Measurements from ENCODE around the gene IMMT. TPM values are rescaled to one million over a fixed set of nuclear protein-coding genes. Genes with fewer than 3 reads are reported as not detected.

The IMMT gene
- polyA plus RNA-seq, 1 donor (not counting 4 experiments of a cell fraction or from before 2014, with no cell fraction given) = 91.5 TPM

DNA sequence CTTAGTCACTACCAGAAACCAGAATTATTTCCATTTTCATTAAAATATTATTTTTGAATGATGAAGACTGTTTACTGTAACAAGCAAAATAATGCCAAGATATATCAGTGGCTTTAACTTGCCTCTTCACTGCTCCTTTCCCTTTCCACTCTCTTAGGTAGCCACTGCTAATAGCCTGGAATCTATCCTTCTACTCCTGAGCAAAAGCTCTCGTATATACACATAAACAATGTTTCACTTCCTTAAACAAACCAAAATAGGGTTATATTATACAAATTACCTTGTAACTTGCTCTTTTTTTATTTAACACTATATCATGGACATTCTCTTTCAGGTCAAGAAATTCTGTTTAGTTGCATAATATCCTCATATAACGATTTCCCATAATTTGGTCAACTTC lies 20.8 kb downstream of the IMMT start:
- no peaks in the 10 kb centered on the region for H3K9me3 ChIP-seq (ENCODE audit: control insufficient read depth, low read depth, low read length)
- no peaks in the 10 kb centered on the region for H3K4me1 ChIP-seq (ENCODE audit: control insufficient read depth, extremely low read depth, insufficient read depth, low read length)
- no peak overlapping the region for H3K4me3 ChIP-seq (ENCODE audit: control insufficient read depth in 2 of 3, extremely low read depth in 1 of 3, insufficient read depth in 2 of 3, low read depth in 1 of 3, low read length in 3 of 3)
- H3K27ac ChIP-seq (ENCODE audit: control insufficient read depth, insufficient read depth, low read length) = no peak overlapping the region
- FAIRE-seq = no peak
- no peaks in the 10 kb centered on the region for H4K20me1 ChIP-seq (ENCODE audit: control insufficient read depth, extremely low read depth, insufficient read depth, low read length)
- H3K9me1 ChIP-seq (ENCODE audit: control insufficient read depth, extremely low read depth, insufficient read depth, low read length) = no peaks in the 10 kb centered on the region
- no peaks in the 10 kb centered on the region for H3K27me3 ChIP-seq (ENCODE audit: control insufficient read depth, extremely low read depth, insufficient read depth, low read length)
- H3K4me2 ChIP-seq (ENCODE audit: control insufficient read depth, extremely low read depth, insufficient read depth, low read depth, low read length) = no peak overlapping the region
- peaks cover 15% of the 10 kb centered on the region for H3K79me2 ChIP-seq (ENCODE audit: control insufficient read depth, insufficient read depth, low read length)
- no peak for DNase-seq (ENCODE audit: low read depth, low spot score)
- TF ChIP-seq, protein P1, sequence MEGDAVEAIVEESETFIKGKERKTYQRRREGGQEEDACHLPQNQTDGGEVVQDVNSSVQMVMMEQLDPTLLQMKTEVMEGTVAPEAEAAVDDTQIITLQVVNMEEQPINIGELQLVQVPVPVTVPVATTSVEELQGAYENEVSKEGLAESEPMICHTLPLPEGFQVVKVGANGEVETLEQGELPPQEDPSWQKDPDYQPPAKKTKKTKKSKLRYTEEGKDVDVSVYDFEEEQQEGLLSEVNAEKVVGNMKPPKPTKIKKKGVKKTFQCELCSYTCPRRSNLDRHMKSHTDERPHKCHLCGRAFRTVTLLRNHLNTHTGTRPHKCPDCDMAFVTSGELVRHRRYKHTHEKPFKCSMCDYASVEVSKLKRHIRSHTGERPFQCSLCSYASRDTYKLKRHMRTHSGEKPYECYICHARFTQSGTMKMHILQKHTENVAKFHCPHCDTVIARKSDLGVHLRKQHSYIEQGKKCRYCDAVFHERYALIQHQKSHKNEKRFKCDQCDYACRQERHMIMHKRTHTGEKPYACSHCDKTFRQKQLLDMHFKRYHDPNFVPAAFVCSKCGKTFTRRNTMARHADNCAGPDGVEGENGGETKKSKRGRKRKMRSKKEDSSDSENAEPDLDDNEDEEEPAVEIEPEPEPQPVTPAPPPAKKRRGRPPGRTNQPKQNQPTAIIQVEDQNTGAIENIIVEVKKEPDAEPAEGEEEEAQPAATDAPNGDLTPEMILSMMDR (optimal IDR thresholded peaks at IDR 0.05 in 1 of 3, IDR thresholded peaks at IDR 0.05 in 1 of 3, conservative IDR thresholded peaks at IDR 0.05 in 1 of 3; ENCODE audit: extremely low read depth in 1 of 3, insufficient read depth in 2 of 3, low read length in 3 of 3) = no peak
- TF ChIP-seq EZH2 (IDR thresholded peaks at IDR 0.05; ENCODE audit: low read length) = no peak
- no peak overlapping the region for H2AFZ ChIP-seq (ENCODE audit: control insufficient read depth, low read length)
- H3K9ac ChIP-seq (ENCODE audit: control insufficient read depth, extremely low read depth, insufficient read depth, low read length) = no peak overlapping the region
- H3K36me3 ChIP-seq (ENCODE audit: control insufficient read depth in 2 of 2, extremely low read depth in 1 of 2, insufficient read depth in 2 of 2, low read length in 2 of 2) = peaks cover 7 to 12% of the 10 kb centered on the region in 2 experiments
- dilution Hi-C loops (cut with MboI; ENCODE audit: extremely low pct_ligation_motif_present, low sequenced_read_pairs) = no loop called here

DNA sequence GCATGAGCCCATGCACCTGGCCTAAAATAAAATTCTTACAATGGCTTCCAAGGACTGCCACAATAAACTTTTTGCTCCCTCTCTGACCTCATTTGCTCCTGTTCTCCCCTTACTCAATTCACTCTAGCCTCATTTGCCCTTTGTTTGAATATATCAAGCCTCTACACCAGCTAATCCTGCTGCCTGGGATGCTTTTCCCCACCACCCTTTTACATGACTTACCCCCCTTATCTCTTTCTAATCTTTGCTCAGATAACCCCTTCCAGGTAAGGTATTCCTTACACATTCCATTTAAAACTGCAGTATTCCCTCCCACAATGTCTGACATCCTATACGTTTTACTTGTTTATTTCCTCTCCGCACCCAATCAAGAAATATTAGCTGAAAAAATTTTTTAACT lies 22.7 kb downstream of the IMMT start:
- Histone ChIP-seq H3K27me3 (ENCODE audit: control insufficient read depth, extremely low read depth, insufficient read depth, low read length) (no peaks in the 10 kb centered on the region), H3K9me1 (ENCODE audit: control insufficient read depth, extremely low read depth, insufficient read depth, low read length) (no peaks in the 10 kb centered on the region), H3K9me3 (ENCODE audit: control insufficient read depth, low read depth, low read length) (no peaks in the 10 kb centered on the region), H2AFZ (ENCODE audit: control insufficient read depth, low read length) (no peak overlapping the region), H3K79me2 (ENCODE audit: control insufficient read depth, insufficient read depth, low read length) (peaks cover 11% of the 10 kb centered on the region), H3K27ac (ENCODE audit: control insufficient read depth, insufficient read depth, low read length) (no peak overlapping the region), H3K4me2 (ENCODE audit: control insufficient read depth, extremely low read depth, insufficient read depth, low read depth, low read length) (no peak overlapping the region), H3K4me1 (ENCODE audit: control insufficient read depth, extremely low read depth, insufficient read depth, low read length) (no peaks in the 10 kb centered on the region), H3K4me3 (ENCODE audit: control insufficient read depth in 2 of 3, extremely low read depth in 1 of 3, insufficient read depth in 2 of 3, low read depth in 1 of 3, low read length in 3 of 3) (no peak overlapping the region), H3K36me3 (ENCODE audit: control insufficient read depth in 2 of 2, extremely low read depth in 1 of 2, insufficient read depth in 2 of 2, low read length in 2 of 2) (peaks cover 12 to 13% of the 10 kb centered on the region in 2 experiments), H4K20me1 (ENCODE audit: control insufficient read depth, extremely low read depth, insufficient read depth, low read length) (no peaks in the 10 kb centered on the region), H3K9ac (ENCODE audit: control insufficient read depth, extremely low read depth, insufficient read depth, low read length) (no peak overlapping the region)
- FAIRE-seq = no peak
- DNase-seq (ENCODE audit: low read depth, low spot score) = no peak
- dilution Hi-C loops (cut with MboI; ENCODE audit: extremely low pct_ligation_motif_present, low sequenced_read_pairs) = no loop called here
- TF ChIP-seq EZH2 (IDR thresholded peaks at IDR 0.05; ENCODE audit: low read length) = no peak
- TF ChIP-seq, protein P1 (optimal IDR thresholded peaks at IDR 0.05 in 1 of 3, IDR thresholded peaks at IDR 0.05 in 1 of 3, conservative IDR thresholded peaks at IDR 0.05 in 1 of 3; ENCODE audit: extremely low read depth in 1 of 3, insufficient read depth in 2 of 3, low read length in 3 of 3) = no peak
